SK-N-SH (cell line): Measurements from ENCODE around the gene ISCA2. TPM values are rescaled to one million over a fixed set of nuclear protein-coding genes. Genes with fewer than 3 reads are reported as not detected.

Source experiments
- CTCF ChIA-PET: fragments of 300-600, 350-600 bp; formaldehyde crosslinking; extraction: SDS; loops from one replicate; lab custom pipeline; 2021; lab: Yijun Ruan, JAX
- POLR2A ChIA-PET: fragments of 350-600 bp; sonication (Branson Sonifier 250); formaldehyde crosslinking; extraction: SDS; loops from one replicate; lab custom pipeline; 2020; ENCODE audit warnings: antibody characterized with exemption, inconsistent platforms; lab: Yijun Ruan, JAX
- DNase-seq: peaks from one replicate; pipeline ENCODE4 v3.0.0; 2012
- H2AFZ ChIP-seq: fragments of 200-600 bp; sonication (generic); 2 replicates; pipeline ENCODE4 v1.8.1; 2016; ENCODE audit warnings: antibody characterized with exemption, mild to moderate bottlenecking, low read depth
- H3F3A ChIP-seq: fragments of 200-600 bp; sonication (generic); replicated peaks from 2 replicates; pipeline ENCODE3; 2016; ENCODE audit warnings: antibody characterized with exemption, mild to moderate bottlenecking; ENCODE audit not compliant: insufficient read depth
- H3K27ac ChIP-seq, 2 experiments: fragments of 200-500 bp in 1 of 2; fragments of 200-600 bp in 1 of 2; sonication (Bioruptor generic) in 1 of 2; sonication (generic), shearing (Covaris generic) in 1 of 2; 2 replicates each; pipeline versions ENCODE4 v1.5.1 to v1.6.1; 2014 to 2016; ENCODE audit warnings: low read depth in 2 of 2, inconsistent platforms in 1 of 2, low read length in 1 of 2, mild to moderate bottlenecking in 1 of 2, mixed read lengths in 1 of 2
- H3K27me3 ChIP-seq: fragments of 200-600 bp; sonication (generic), shearing (Covaris generic); 2 replicates; pipeline ENCODE4 v1.6.1; 2016; ENCODE audit warnings: mixed run types; ENCODE audit not compliant: insufficient read depth
- H3K36me3 ChIP-seq, 2 experiments: fragments of 200-500 bp in 1 of 2; fragments of 200-600 bp in 1 of 2; sonication (Bioruptor generic) in 1 of 2; sonication (generic) in 1 of 2; replicated peaks in 1 of 2; 2 replicates each; pipeline versions ENCODE3 to v1.5.1; 2014 to 2016; ENCODE audit warnings: low read length in 1 of 2, mild to moderate bottlenecking in 1 of 2; ENCODE audit not compliant: insufficient read depth in 2 of 2, control insufficient read depth in 1 of 2
- H3K4me1 ChIP-seq, 2 experiments: fragments of 200-500 bp in 1 of 2; fragments of 200-600 bp in 1 of 2; sonication (Bioruptor generic) in 1 of 2; sonication (generic), shearing (Covaris generic) in 1 of 2; 2 replicates each; pipeline versions ENCODE4 v1.5.1 to v1.6.1; 2014 to 2016; ENCODE audit warnings: low read depth in 1 of 2, low read length in 1 of 2, mixed run types in 1 of 2; ENCODE audit not compliant: insufficient read depth in 2 of 2, control insufficient read depth in 1 of 2
- H3K4me2 ChIP-seq: fragments of 200-600 bp; sonication (generic), shearing (Covaris generic); 2 replicates; pipeline ENCODE4 v1.6.1; 2017; ENCODE audit warnings: mixed run types
- H3K4me3 ChIP-seq, 2 experiments: fragments of 200-500 bp in 1 of 2; fragments of 200-600 bp in 1 of 2; sonication (Bioruptor generic) in 1 of 2; sonication (generic), shearing (Covaris generic) in 1 of 2; 2 replicates each; pipeline versions ENCODE4 v1.5.1 to v1.8.1; 2014 to 2016; ENCODE audit warnings: low read depth in 2 of 2, inconsistent platforms in 1 of 2, low read length in 1 of 2, mild to moderate bottlenecking in 1 of 2, mixed read lengths in 1 of 2, moderate library complexity in 1 of 2
- H3K79me2 ChIP-seq: fragments of 200-600 bp; sonication (generic); 2 replicates; pipeline ENCODE4 v1.8.1; 2017; ENCODE audit warnings: mild to moderate bottlenecking; ENCODE audit not compliant: insufficient read depth
- H3K9ac ChIP-seq: fragments of 200-600 bp; sonication (generic); 2 replicates; pipeline ENCODE4 v1.6.1; 2017; ENCODE audit warnings: mixed run types
- H3K9me2 ChIP-seq: fragments of 200-600 bp; sonication (generic); 2 replicates; pipeline ENCODE4 v1.6.1; 2017; ENCODE audit warnings: mixed run types
- H3K9me3 ChIP-seq: fragments of 200-600 bp; sonication (generic); 2 replicates; pipeline ENCODE4 v1.6.1; 2017; ENCODE audit warnings: mixed run types, mild to moderate bottlenecking, moderate library complexity
- H4K20me1 ChIP-seq: fragments of 200-600 bp; sonication (generic); 2 replicates; pipeline ENCODE4 v1.6.1; 2017; ENCODE audit warnings: mild to moderate bottlenecking, mixed run types; ENCODE audit not compliant: insufficient read depth
- CHD2 ChIP-seq: fragments of 150-350 bp; IDR thresholded peaks from 2 replicates; pipeline ENCODE4 v1.6.1; 2018; ENCODE audit warnings: low read length; ENCODE audit not compliant: partially characterized antibody
- EP300 ChIP-seq, 2 experiments: IDR thresholded peaks; 2 replicates each; pipeline versions ENCODE4 v1.4.0 to v1.6.1; 2012; ENCODE audit warnings: borderline replicate concordance in 1 of 2, low read depth in 1 of 2, low read length in 1 of 2
- EZH2phosphoT487 ChIP-seq: fragments of 200-600 bp; sonication (generic); IDR thresholded peaks from 2 replicates; pipeline ENCODE4 v1.6.1; 2017; ENCODE audit warnings: low read depth, mixed run types, mild to moderate bottlenecking, antibody characterized with exemption, moderate library complexity, borderline replicate concordance
- FOSL2 ChIP-seq: IDR thresholded peaks from 2 replicates; pipeline ENCODE4 v1.4.0; 2012; ENCODE audit warnings: low read depth, mild to moderate bottlenecking, moderate library complexity, borderline replicate concordance
- FOXM1 ChIP-seq: IDR thresholded peaks from 2 replicates; pipeline ENCODE4 v1.4.0; 2012; ENCODE audit warnings: low read depth, mild to moderate bottlenecking
- GABPA ChIP-seq: IDR thresholded peaks from 2 replicates; pipeline ENCODE4 v1.4.0; 2012; ENCODE audit warnings: low read depth, mild to moderate bottlenecking
- GATA2 ChIP-seq: sonication (generic); formaldehyde crosslinking; IDR thresholded peaks from 2 replicates; pipeline ENCODE4 v1.5.0; 2020; ENCODE audit warnings: mild to moderate bottlenecking, missing genetic modification reagents
- JUND ChIP-seq: IDR thresholded peaks from 2 replicates; pipeline ENCODE4 v1.4.0; 2012
- MAX ChIP-seq: IDR thresholded peaks from 2 replicates; pipeline ENCODE4 v1.4.0; 2012; ENCODE audit warnings: low read depth
- MEF2A ChIP-seq: IDR thresholded peaks from 2 replicates; pipeline ENCODE4 v1.4.0; 2012; ENCODE audit warnings: low read depth, borderline replicate concordance
- MXI1 ChIP-seq: IDR thresholded peaks from 2 replicates; pipeline ENCODE4 v1.6.1; 2012; ENCODE audit warnings: mild to moderate bottlenecking, low read depth, low read length, improper control_type of control experiment
- NFIC ChIP-seq: IDR thresholded peaks from 2 replicates; pipeline ENCODE4 v1.4.0; 2012; ENCODE audit warnings: borderline replicate concordance
- NRF1 ChIP-seq: IDR thresholded peaks from 2 replicates; pipeline ENCODE4 v1.6.1; 2012; ENCODE audit warnings: low read depth, mild to moderate bottlenecking, low read length
- RAD21 ChIP-seq: IDR thresholded peaks from 2 replicates; pipeline ENCODE4 v1.6.1; 2012; ENCODE audit warnings: mild to moderate bottlenecking, low read length
- RCOR1 ChIP-seq: fragments of 150-350 bp; IDR thresholded peaks from 2 replicates; pipeline ENCODE4 v1.6.1; 2017; ENCODE audit warnings: antibody characterized with exemption, low read length
- RFX5 ChIP-seq: IDR thresholded peaks from 2 replicates; pipeline ENCODE4 v1.6.1; 2012; ENCODE audit warnings: mild to moderate bottlenecking, improper control_type of control experiment, low read length
- TCF12 ChIP-seq: IDR thresholded peaks from 2 replicates; pipeline ENCODE4 v1.4.0; 2012
- USF1 ChIP-seq: IDR thresholded peaks from 2 replicates; pipeline ENCODE4 v1.4.0; 2012; ENCODE audit warnings: low read depth, borderline replicate concordance
- USF2 ChIP-seq: fragments of 150-350 bp; IDR thresholded peaks from 2 replicates; pipeline ENCODE4 v1.6.1; 2017; ENCODE audit warnings: antibody characterized with exemption, low read length, low read depth, borderline replicate concordance
- YY1 ChIP-seq: IDR thresholded peaks from 2 replicates; pipeline ENCODE4 v1.4.0; 2012; ENCODE audit warnings: low read depth, mild to moderate bottlenecking
- WGBS: methylation state at CpG from one replicate; pipeline ENCODE4 v1.1.6; 2017; ENCODE audit warnings: low lambda C conversion rate; 5-methylcytosine and 5-hydroxymethylcytosine counted together
- polyA plus RNA-seq, 3 experiments: library from polyadenylated mRNA; depleted of rRNA; stranded (reverse); fragments of >200 nt; gene quantifications; 2 replicates each; pipeline ENCODE4 v1.2.3, GENCODE V29; 2012

Gene ISCA2
- polyA plus RNA-seq, 1 of the 3 experiments (the other 2 are of a cell fraction) = 51.9 TPM

- Histone ChIP-seq H3K36me3 (peaks cover 32 to 42% of the 10 kb centered on the region in 2 experiments), H3K9ac (no peak overlapping the region), H3K9me2 (no peaks in the 10 kb centered on the region), H3K79me2 (no peaks in the 10 kb centered on the region), H3K4me3 (no peak overlapping the region), H3K27ac (no peak overlapping the region), H2AFZ (no peak overlapping the region), H3K27me3 (no peaks in the 10 kb centered on the region), H4K20me1 (peaks cover 10% of the 10 kb centered on the region; the same call in 1 of the 2 replicates), H3F3A (no peaks in the 10 kb centered on the region), H3K9me3 (no peaks in the 10 kb centered on the region), H3K4me2 (no peak overlapping the region), H3K4me1 (peaks cover 0 to 11% of the 10 kb centered on the region in 2 experiments; a peak in 1 of 4 replicates)
- TF ChIP-seq YY1 (no peak), GABPA (no peak), TCF12 (no peak), MEF2A (no peak), MXI1 (no peak), FOXM1 (no peak), EP300 (IDR thresholded peaks at IDR 0.05; ENCODE audit: borderline replicate concordance in 1 of 2, low read depth in 1 of 2, low read length in 1 of 2) (no peak), NRF1 (no peak), CHD2 (no peak), MAX (no peak), USF1 (no peak), RFX5 (no peak)
- ChIA-PET POLR2A (no interaction called here), CTCF (interaction anchor here (1.3 to 1.4 kb wide), 2 partner anchors 27 to 34 kb away, joined by 3 to 5 read pairs; no protein-coding TSS in a partner anchor)
- no peak for DNase-seq
- 96% methylated on average over 9 of the region's 10 CpGs for WGBS
Observed at GRCh38 chr14:74542056-74542685, 48.6 kb downstream of the ISCA2 start.

GRCh38 chr14:74543771-74544438 is 50.3 kb downstream of the ISCA2 start:
- peaks cover 42 to 45% of the 10 kb centered on the region in 2 experiments for H3K36me3 ChIP-seq

More at GRCh38 chr14:74543771-74544438, 50.3 kb downstream of the ISCA2 start:
- CTCF ChIA-PET = interaction anchor here (1.1 to 3.2 kb wide), 3 partner anchors 42 to 95 kb away, joined by 3 to 8 read pairs (median 4); partner anchors contain the start of gene LTBP2
- DNase-seq = no peak
- Histone ChIP-seq H3K79me2 (peaks cover 3% of the 10 kb centered on the region; the same call in 1 of the 2 replicates), H4K20me1 (peaks cover 10% of the 10 kb centered on the region; the same call in 1 of the 2 replicates), H3F3A (no peaks in the 10 kb centered on the region), H3K4me2 (no peak overlapping the region), H3K9me2 (no peaks in the 10 kb centered on the region), H3K27ac (no peak overlapping the region), H3K4me1 (peaks cover 0 to 14% of the 10 kb centered on the region in 2 experiments; a peak in 1 of 4 replicates), H3K9ac (no peak overlapping the region), H2AFZ (no peak overlapping the region), H3K9me3 (no peaks in the 10 kb centered on the region), H3K27me3 (no peaks in the 10 kb centered on the region), H3K4me3 (no peak overlapping the region)
- TF ChIP-seq FOSL2 (no peak), NRF1 (no peak), JUND (no peak), FOXM1 (no peak), USF2 (no peak), EZH2phosphoT487 (no peak), RCOR1 (no peak), GATA2 (CRISPR knock-in tag) (no peak), RFX5 (no peak), NFIC (no peak), RAD21 (no peak)
- POLR2A ChIA-PET = no interaction called here
- WGBS = 98% methylated on average over 4 of the region's 5 CpGs
